ENCODE data around the gene CTNNA3. TPM values are rescaled to one million over a fixed set of nuclear protein-coding genes. Genes with fewer than 3 reads are reported as not detected.

Gene CTNNA3
- total RNA-seq, 4 donors from 2014 or later: 0.04 to 0.19 (median 0.11) TPM

- H3K4me3 ChIP-seq (ENCODE audit: low read depth, poor library complexity, severe bottlenecking): no peak overlapping the region
- WGBS, 2 donors: 83 to 87% methylated on average over 3 of the region's 3 CpGs
- TF ChIP-seq, protein P1, sequence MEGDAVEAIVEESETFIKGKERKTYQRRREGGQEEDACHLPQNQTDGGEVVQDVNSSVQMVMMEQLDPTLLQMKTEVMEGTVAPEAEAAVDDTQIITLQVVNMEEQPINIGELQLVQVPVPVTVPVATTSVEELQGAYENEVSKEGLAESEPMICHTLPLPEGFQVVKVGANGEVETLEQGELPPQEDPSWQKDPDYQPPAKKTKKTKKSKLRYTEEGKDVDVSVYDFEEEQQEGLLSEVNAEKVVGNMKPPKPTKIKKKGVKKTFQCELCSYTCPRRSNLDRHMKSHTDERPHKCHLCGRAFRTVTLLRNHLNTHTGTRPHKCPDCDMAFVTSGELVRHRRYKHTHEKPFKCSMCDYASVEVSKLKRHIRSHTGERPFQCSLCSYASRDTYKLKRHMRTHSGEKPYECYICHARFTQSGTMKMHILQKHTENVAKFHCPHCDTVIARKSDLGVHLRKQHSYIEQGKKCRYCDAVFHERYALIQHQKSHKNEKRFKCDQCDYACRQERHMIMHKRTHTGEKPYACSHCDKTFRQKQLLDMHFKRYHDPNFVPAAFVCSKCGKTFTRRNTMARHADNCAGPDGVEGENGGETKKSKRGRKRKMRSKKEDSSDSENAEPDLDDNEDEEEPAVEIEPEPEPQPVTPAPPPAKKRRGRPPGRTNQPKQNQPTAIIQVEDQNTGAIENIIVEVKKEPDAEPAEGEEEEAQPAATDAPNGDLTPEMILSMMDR (IDR thresholded peaks at IDR 0.05): no peak
- no peak for TF ChIP-seq POLR2A (IDR thresholded peaks at IDR 0.05)
- intact Hi-C loops (cut with DNase I; ENCODE audit: low total_unique reads): no loop called here
- DNase-seq (ENCODE audit: low spot score in 2 of 2): no peak
These were observed 1422.0 kb downstream of the CTNNA3 start for GRCh38 chr10:66273966-66274519.

DNA sequence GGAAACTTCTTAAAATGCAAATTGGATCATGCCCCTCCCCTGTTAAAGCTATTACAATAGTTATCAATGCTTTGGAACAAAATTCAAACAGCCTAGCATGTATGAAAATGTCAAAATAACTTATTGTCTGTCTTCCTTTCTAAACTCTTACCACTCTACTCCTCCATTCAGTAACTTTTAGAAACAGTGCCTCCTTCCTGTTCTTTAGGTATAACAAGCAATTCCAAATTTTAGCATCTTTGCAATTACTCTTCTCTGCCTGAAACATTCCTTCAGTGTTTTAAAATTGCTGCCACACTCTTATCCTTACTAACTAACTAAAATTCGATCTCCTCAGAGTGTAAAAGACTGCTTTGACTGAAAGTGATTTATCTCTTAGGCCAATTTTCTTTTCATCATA, 1430.6 kb downstream of the CTNNA3 start:
- 52 to 60% methylated on average over 1 of the region's 1 CpG for WGBS, 2 donors
- no peak for DNase-seq (ENCODE audit: low spot score in 2 of 2)
- intact Hi-C loops (cut with DNase I; ENCODE audit: low total_unique reads): no loop called here
- no peak for TF ChIP-seq POLR2A (IDR thresholded peaks at IDR 0.05)
- TF ChIP-seq, protein P1 (IDR thresholded peaks at IDR 0.05): no peak
- H3K4me3 ChIP-seq (ENCODE audit: low read depth, poor library complexity, severe bottlenecking): no peak overlapping the region

DNA sequence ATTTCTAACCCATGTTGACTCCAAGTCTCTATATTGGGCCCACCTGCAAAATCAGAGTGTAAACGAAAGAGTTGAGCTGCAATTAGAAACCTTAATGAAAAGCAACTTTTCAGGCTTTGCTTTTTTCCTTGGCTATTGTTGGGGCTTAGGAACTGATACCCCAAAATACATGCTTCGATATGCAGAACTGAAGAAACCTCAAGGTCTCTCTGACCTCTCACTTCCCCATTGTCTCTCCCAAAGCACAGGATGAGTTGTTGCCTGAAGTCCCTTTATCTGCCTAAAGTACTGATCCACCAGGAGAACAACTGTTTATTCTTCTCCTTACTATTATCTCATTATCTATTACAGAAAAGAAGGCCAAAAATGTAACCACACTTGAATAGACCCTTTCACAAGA, 1436.2 kb downstream of the CTNNA3 start:
- no peak for DNase-seq (ENCODE audit: low spot score in 2 of 2)
- intact Hi-C loops (cut with DNase I; ENCODE audit: low total_unique reads): no loop called here
- TF ChIP-seq POLR2A (IDR thresholded peaks at IDR 0.05): no peak
- TF ChIP-seq, protein P1 (IDR thresholded peaks at IDR 0.05): no peak
- no peak overlapping the region for H3K4me3 ChIP-seq (ENCODE audit: low read depth, poor library complexity, severe bottlenecking)
- WGBS, 2 donors: 67 to 84% methylated on average over 2 of the region's 2 CpGs

DNA sequence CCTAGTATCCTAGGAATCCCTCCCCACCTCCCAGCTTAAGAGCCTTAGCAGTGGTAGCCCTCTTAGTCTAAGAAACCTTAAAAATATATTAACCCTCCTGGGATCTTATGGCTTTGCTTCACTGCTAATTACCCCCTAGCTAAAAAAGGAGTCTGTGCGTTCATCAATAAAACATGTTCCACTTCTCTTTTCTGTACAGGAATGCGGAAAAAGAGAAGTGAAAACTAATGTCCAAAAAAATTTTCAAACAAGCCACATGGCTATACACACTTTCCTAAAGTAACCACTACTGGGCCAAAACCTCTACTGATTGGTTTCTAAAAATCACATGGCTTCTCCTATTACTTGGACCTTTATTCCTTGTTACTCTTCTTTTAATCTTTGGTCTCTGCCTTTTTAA, 1437.3 kb downstream of the CTNNA3 start:
- intact Hi-C loops (cut with DNase I; ENCODE audit: low total_unique reads): no loop called here
- 85 to 87% methylated on average over 2 of the region's 2 CpGs for WGBS, 2 donors
- DNase-seq (ENCODE audit: low spot score in 2 of 2): no peak
- no peak overlapping the region for H3K4me3 ChIP-seq (ENCODE audit: low read depth, poor library complexity, severe bottlenecking)
- TF ChIP-seq POLR2A (IDR thresholded peaks at IDR 0.05): no peak
- TF ChIP-seq, protein P1 (IDR thresholded peaks at IDR 0.05): no peak

GRCh38 chr10:66257801-66258200, 1438.2 kb downstream of the CTNNA3 start:
- WGBS, 2 donors: 68 to 73% methylated on average over 1 of the region's 1 CpG
- no peak for DNase-seq (ENCODE audit: low spot score in 2 of 2)
- TF ChIP-seq, protein P1 (IDR thresholded peaks at IDR 0.05): no peak
- TF ChIP-seq POLR2A (IDR thresholded peaks at IDR 0.05): no peak
- intact Hi-C loops (cut with DNase I; ENCODE audit: low total_unique reads): no loop called here
- H3K4me3 ChIP-seq (ENCODE audit: low read depth, poor library complexity, severe bottlenecking): no peak overlapping the region

DNA sequence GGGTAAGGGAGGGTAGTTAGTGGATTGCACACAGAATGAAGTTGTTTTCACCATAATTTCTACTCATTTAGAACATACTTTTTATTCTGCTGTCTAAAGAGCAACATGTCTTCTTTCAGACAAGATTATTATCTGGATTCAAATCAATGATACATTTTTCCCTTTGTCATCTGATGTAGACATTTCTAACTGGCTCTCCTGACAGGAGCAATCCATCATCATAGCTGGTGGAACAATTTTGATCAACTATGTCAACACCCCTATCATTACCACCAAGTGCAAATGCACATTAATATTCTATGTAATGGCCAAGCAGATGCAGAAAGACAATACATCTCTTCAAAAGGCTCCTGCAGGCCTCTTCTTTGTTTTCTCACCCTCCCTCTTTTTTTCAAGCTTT, 1443.0 kb downstream of the CTNNA3 start:
- no peak for DNase-seq (ENCODE audit: low spot score in 2 of 2)
- intact Hi-C loops (cut with DNase I; ENCODE audit: low total_unique reads): no loop called here
- TF ChIP-seq, protein P1 (IDR thresholded peaks at IDR 0.05): no peak
- TF ChIP-seq POLR2A (IDR thresholded peaks at IDR 0.05): no peak
- H3K4me3 ChIP-seq (ENCODE audit: low read depth, poor library complexity, severe bottlenecking): no peak overlapping the region

Data from lower leg skin (tissue), 4 donors.